ENCODE data around the gene ARL4C. TPM values are rescaled to one million over a fixed set of nuclear protein-coding genes. Genes with fewer than 3 reads are reported as not detected.
A peak's percentile ranks its signal among the peaks of the same experiment; 100 is the strongest.

The ARL4C gene
- polyA plus RNA-seq, 1 of the 3 experiments (the other 2 are of a cell fraction): 24.0 TPM

GRCh38 chr2:234451242-234451641 is 45.6 kb downstream of the ARL4C start:
- POLR2A ChIA-PET: no interaction called here
- TF ChIP-seq SIN3A (IDR thresholded peaks at IDR 0.05; ENCODE audit: borderline replicate concordance, low read depth, low read length) (no peak), TEAD4 (IDR thresholded peaks at IDR 0.05; ENCODE audit: borderline replicate concordance, insufficient read depth) (no peak), NFIC (IDR thresholded peaks at IDR 0.05; ENCODE audit: borderline replicate concordance) (no peak), IRF3 (IDR thresholded peaks at IDR 0.05; ENCODE audit: low read depth, low read length) (no peak), EZH2phosphoT487 (IDR thresholded peaks at IDR 0.05; ENCODE audit: borderline replicate concordance, low read depth) (no peak), USF1 (IDR thresholded peaks at IDR 0.05; ENCODE audit: borderline replicate concordance, low read depth) (no peak), FOSL2 (IDR thresholded peaks at IDR 0.05; ENCODE audit: borderline replicate concordance, low read depth) (no peak), TAF1 (IDR thresholded peaks at IDR 0.05; ENCODE audit: borderline replicate concordance, low read depth, low read length) (no peak), RCOR1 (IDR thresholded peaks at IDR 0.05; ENCODE audit: low read length) (no peak), JUND (IDR thresholded peaks at IDR 0.05) (no peak), RXRA (IDR thresholded peaks at IDR 0.05; ENCODE audit: borderline replicate concordance, low read depth) (no peak), FOXM1 (IDR thresholded peaks at IDR 0.05; ENCODE audit: low read depth) (no peak), MEF2A (IDR thresholded peaks at IDR 0.05; ENCODE audit: borderline replicate concordance, low read depth) (no peak), USF2 (IDR thresholded peaks at IDR 0.05; ENCODE audit: borderline replicate concordance, low read depth, low read length) (no peak), GABPA (IDR thresholded peaks at IDR 0.05; ENCODE audit: low read depth) (no peak)
- TF ChIP-seq, protein P1, sequence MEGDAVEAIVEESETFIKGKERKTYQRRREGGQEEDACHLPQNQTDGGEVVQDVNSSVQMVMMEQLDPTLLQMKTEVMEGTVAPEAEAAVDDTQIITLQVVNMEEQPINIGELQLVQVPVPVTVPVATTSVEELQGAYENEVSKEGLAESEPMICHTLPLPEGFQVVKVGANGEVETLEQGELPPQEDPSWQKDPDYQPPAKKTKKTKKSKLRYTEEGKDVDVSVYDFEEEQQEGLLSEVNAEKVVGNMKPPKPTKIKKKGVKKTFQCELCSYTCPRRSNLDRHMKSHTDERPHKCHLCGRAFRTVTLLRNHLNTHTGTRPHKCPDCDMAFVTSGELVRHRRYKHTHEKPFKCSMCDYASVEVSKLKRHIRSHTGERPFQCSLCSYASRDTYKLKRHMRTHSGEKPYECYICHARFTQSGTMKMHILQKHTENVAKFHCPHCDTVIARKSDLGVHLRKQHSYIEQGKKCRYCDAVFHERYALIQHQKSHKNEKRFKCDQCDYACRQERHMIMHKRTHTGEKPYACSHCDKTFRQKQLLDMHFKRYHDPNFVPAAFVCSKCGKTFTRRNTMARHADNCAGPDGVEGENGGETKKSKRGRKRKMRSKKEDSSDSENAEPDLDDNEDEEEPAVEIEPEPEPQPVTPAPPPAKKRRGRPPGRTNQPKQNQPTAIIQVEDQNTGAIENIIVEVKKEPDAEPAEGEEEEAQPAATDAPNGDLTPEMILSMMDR (IDR thresholded peaks at IDR 0.05): no peak
- WGBS (ENCODE audit: low lambda C conversion rate): 77% methylated on average over 2 of the region's 2 CpGs

More at GRCh38 chr2:234451242-234451641, 45.6 kb downstream of the ARL4C start:
- Histone ChIP-seq H3K27me3 (ENCODE audit: insufficient read depth) (no peaks in the 10 kb centered on the region), H3K4me1 (ENCODE audit: control insufficient read depth in 1 of 2, insufficient read depth in 2 of 2, low read depth in 1 of 2, low read length in 1 of 2) (0 out of 4 replicates have a peak, but pooled peaks cover 0 to 4% of the 10 kb centered on the region in 2 experiments), H2AFZ (ENCODE audit: low read depth) (no peak overlapping the region), H3K4me3 (ENCODE audit: low read depth in 2 of 2, low read length in 1 of 2) (no peak overlapping the region), H3K79me2 (ENCODE audit: insufficient read depth) (no peaks in the 10 kb centered on the region), H3K9me2 (no peaks in the 10 kb centered on the region), H3F3A (replicated peaks; ENCODE audit: insufficient read depth) (no peaks in the 10 kb centered on the region), H3K27ac (ENCODE audit: low read depth in 2 of 2, low read length in 1 of 2) (peak overlapping the region in 1 of 2 experiments; percentile 59; a peak in 1 of 4 replicates), H3K36me3 (replicated peaks in 1 of 2; ENCODE audit: control insufficient read depth in 1 of 2, insufficient read depth in 2 of 2, low read length in 1 of 2) (no peaks in the 10 kb centered on the region), H3K9ac (no peak overlapping the region), H3K4me2 (no peak overlapping the region), H3K9me3 (no peaks in the 10 kb centered on the region), H4K20me1 (ENCODE audit: insufficient read depth) (no peaks in the 10 kb centered on the region)
- CTCF ChIA-PET: interaction anchor here (1.3 kb wide), 1 partner anchor 45 kb away, joined by 3 read pairs; no protein-coding TSS in a partner anchor
- no peak for DNase-seq

Measured in SK-N-SH (cell line).